Stimulated activated CD4-positive, alpha-beta T cell treated with anti-CD3 and anti-CD28 coated beads, Interleukin-12 subunit alpha, Interleukin-12 subunit beta, amount 100 ng/mL, for 24 hours (primary cell): ENCODE data around the gene DNHD1.

ENCODE experiments used
- DNase-seq, 2 experiments: peaks; one replicate each; pipeline ENCODE4 v3.0.0-alpha.2; 2020; ENCODE audit warnings: low read depth in 2 of 2

DNHD1 gene

DNA sequence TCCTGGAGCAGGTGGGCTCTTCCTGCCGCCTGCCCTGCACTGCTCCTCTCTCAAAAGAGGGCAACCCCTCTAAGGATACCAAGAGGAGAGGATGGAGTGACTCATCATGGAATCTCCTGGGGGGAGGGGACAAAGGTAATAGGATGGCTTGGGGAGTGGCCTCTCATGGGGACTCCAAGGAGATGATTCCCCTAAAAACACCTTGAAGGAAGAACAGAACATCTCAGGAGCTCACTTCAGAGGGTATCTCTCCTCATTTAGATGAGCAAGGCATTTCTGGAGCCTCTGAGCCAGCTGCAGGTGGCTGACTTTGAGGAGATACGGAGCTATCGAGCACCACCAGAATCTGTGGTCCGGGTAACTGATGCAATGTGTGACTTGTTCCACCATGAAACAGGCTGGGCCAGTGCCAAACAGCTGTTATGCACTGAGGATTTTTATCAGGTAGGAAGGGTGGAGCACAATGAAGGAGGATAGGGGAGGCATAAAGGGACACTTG, 66.1 kb downstream of the DNHD1 start:
- DNase-seq = no peak

DNA sequence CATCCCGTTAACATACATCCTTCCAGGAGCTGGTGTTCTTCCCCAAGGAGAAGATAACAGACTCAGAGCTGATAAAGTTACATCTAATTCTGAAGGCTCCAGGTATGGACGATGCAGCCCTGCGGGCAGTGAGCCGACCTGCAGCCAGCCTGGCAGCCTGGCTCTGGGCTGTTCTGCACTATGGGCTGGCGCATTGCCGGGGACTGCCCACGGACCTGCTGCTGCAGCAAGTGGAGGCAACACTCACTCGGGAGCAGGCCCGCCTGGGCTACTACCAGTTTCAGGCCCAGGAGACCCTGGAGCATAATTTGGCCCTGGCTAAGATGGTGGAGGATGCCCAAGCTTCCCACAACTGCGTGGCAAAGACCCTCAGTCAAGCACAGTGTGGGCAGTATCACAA, 66.6 kb downstream of the DNHD1 start:
- DNase-seq = no peak

DNA sequence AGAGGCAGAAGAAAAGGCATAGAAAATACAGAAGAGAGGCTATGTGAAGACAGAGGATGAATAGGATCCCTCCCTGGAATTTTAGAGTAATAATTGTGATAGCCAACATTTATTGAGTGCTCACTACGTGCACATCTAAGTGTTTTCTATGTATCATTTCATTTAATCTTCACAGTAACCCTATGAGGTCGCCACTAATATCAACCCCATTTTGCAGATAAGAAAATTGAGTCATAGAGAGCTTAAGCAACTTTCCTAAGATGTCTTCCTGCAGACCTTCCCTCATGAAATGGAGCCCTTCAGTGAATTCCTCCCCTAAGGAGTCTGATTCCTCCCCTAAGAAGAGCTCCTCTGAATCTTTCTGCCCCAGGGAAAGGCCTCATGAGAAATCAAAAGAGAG, 68.2 kb downstream of the DNHD1 start:
- DNase-seq = no peak

- DNase-seq = no peak
Observed at GRCh38 chr11:6565988-6566703, 69.1 kb downstream of the DNHD1 start.

DNA sequence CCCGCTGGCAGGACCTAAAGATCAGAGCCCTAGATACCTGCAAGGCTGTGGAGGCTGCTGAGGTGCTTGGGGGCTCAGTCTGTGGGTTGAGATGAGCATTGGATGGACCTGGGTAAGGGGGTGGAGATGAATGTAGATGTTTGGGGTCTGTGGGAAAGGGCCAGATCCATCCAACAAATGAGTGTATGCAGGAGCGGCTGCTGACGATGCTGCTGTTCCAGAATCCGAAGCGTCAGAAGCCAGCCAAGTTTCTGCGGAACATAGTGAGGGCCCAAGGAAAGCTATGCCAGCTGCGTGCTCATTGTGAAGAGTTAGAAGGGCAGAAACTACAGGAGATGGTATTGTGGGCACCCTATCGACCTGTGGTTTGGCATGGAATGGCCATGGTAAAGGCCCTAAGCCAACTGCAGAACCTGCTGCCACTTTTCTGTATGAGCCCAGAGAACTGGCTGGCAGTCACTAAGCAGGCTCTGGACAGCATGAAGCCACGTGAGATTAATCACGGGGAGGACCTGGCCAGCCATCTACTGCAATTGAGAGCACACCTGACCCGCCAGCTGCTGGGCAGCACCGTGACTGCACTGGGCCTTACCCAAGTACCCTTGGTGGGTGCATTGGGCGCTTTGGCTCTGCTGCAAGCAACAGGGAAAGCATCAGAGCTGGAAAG, 69.8 kb downstream of the DNHD1 start:
- DNase-seq = no peak

DNA sequence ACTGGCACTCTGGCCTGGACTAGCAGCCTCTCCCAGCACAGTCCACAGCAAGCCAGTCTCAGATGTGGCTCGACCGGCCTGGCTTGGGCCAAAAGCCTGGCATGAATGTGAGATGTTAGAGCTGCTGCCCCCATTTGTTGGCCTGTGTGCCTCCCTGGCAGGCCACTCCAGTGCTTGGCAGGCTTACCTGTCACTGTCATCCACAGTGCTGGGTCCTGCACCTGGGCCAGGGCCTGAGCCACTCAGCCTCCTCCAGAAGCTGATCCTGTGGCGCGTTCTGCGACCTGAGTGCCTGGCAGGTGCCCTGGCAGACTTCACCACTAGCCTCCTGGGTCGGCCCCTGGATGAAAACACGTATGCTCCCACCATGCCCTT, 70.3 kb downstream of the DNHD1 start:
- DNase-seq = no peak

DNA sequence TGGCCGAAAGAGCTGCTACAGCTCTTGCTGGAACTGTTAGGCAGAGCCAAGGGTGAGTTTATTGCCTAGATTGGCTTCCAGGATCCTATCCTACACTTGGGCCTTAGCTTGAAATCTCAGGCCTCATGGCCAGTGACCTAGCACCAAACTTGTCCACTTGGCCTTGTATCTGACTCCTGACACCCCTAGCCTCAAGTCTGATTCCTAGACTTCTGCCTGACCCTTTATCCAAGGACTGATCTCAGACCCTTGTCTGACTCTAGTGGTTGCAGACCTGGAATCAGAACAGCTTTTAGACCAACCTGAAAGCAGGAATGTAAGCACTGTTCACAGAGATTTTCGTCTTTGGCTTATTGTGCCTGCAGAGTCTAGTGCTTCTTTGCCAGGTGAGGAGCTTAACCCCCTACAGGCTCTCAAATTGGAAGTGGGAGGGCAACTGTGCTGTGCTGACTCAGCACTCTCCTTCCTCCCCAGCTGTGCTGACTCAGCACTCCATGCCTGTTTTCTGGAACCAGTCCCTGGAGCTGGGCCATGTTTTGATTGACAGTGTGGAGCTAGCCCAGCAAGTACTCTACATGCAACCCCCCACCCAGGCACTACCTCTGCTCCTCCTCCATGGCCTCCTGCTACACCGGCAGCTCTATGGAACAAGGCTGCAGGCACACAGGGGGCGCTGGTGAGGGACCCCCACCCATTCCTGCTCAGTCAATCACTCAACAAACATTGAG, 71.3 kb downstream of the DNHD1 start:
- no peak for DNase-seq

GRCh38 chr11:6569706-6570105, 72.6 kb downstream of the DNHD1 start:
- no peak for DNase-seq

GRCh38 chr11:6570691-6571427, 73.8 kb downstream of the DNHD1 start:
- DNase-seq = no peak

DNA sequence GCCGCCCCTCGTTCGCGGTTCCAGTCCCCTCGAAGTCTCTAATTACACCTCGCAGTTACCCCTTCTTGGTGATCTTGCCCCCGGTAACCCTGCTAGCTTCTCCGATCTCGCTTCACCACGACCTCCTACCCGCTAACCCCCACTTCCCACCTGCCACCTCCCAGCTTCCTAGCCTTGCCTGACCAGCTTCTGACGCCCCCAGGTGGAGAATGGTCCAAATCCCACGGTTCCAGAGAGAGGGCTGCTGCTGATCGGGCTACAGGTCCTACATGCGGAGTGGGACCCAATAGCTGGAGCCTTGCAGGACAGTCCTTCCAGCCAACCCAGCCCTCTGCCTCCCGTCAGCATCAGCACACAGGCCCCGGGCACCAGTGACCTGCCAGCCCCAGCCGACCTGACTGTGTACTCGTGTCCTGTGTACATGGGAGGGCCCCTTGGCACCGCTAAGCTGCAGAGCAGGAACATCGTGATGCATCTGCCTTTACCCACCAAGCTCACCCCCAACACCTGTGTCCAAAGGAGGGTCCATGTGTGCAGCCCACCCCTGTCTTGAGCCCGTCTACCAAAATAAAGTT, 74.4 kb downstream of the DNHD1 start:
- no peak for DNase-seq

- DNase-seq = no peak
Observed at GRCh38 chr11:6572215-6572614, 75.1 kb downstream of the DNHD1 start.

DNA sequence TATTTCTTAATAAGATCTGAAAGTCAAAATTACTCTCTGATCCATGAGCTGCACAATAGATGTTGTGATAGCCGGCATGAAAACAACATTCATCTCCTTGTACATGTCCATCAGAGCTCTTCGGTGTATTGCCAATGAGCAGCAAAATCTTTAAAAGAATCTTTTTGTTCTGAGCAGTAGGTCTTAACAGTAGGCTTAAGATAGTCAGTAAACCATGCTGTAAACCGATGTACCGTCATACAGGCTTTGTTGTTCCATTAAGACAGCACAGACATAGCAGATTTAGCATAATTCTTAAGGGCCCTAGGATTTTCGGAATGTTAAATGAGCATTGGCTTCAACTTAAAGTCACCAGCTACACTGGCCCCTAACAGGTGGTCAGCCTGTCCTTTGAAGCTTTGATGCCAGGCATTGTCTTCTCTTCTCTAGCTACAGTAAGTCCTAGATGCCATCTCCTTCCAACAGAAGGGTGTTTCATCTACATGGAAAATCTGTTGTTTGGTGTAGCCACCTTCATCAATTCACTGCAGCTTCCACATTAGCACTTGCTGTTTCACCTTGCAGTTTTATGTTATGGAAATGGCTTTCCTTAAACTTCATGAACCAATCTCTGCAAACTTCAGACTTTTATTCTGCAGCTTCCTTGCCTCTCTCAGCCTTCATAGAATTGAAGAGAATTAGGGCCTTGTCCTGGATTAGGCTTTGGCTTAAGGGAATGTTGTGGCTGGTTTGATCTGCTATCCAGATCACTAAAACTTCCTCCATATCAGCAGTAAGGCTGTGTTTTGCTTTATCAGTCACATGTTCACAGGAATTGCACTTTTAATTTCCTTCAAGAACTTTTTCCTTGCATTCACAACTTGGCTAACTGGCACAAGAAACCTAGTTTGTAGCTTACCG, 78.0 kb downstream of the DNHD1 start:
- no peak for DNase-seq

- DNase-seq = no peak
Observed at GRCh38 chr11:6576471-6577373, 79.6 kb downstream of the DNHD1 start.

GRCh38 chr11:6578134-6578533, 81.1 kb downstream of the DNHD1 start:
- no peak for DNase-seq

DNA sequence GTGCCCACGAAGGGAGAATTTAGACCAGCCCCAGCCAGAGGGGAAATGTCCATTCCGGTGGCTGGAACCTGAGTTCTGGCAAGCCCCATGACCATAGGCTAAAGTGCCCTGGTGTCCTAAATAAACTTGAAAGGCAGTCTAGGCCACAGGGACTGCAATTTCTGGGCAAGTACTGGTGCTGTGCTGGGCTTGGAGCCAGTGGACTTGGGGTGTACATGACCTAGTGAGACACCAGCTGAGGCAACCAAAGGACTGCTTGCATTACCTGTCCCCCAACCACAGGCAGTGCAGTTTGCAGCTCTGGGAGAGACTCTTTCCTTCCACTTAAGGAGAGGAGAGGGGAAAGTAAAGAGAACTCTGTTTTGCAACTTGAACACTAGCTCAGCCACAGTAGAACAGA, 82.6 kb downstream of the DNHD1 start:
- DNase-seq = no peak

- DNase-seq = no peak
Observed at GRCh38 chr11:6583584-6583983, 86.5 kb downstream of the DNHD1 start.

GRCh38 chr11:6584528-6584927, 87.4 kb downstream of the DNHD1 start:
- DNase-seq = no peak

DNA sequence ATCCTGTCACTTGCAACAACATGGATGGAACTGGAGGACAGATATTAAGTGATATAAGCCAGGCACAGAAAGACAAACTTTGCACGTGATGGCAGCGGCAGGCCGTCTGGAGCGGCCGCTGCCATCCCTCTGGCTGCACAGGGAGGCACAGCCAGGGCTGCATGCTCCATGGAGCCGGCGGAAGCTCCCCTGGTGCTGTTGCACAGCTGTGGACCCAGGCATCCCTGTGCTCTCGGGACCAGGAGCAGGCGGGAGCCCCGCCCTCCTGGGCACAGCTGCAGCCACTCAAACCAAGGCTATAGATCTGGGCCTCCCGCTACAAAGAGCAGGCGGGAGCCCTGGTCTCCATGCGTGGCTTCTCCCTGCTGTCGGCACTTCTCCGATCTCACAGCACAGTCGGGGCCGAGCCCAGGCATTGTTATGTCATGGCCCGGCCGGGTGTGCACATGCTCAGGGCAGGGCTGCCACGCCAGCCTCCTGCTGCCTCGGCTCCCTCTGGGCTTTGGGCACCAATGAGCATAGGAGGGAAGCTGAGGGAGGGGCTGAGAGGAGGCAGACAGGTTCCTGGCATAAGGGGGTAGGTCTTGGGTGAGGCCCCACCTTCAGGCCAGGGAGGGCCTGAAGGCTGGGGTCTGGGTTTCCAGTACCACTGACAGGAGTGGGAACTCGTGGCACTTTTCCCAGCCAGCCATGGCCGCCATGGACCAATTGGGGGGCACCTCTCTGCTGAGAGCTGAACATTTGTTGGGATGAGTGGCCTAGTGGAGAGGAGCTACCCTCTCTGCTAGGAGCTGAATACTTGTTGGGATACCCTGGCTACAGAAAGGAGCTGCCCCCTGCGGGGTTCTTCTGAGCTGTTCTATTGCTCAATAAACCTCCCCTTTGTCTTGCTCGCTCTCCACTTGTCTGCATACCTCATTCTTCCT, 89.6 kb downstream of the DNHD1 start:
- DNase-seq = no peak
